Activated CD8-positive, alpha-beta memory T cell treated with anti-CD3 and anti-CD28 coated beads, Interleukin-2, amount 10 ng/mL, durations not matched to agents 7 days and 5 days (primary cell): Measurements from ENCODE around the gene TXNDC16. TPM values are rescaled to one million over a fixed set of nuclear protein-coding genes. Genes with fewer than 3 reads are reported as not detected.
"Not testable (repeated sequence)": the region's sequence is repeated elsewhere in the genome, so short reads cannot be mapped to it uniquely, and the experiment has no call there.

Experiments
- ATAC-seq: fragments of 150-1000 bp; cut with Tn5 transposase; one replicate; pipeline ENCODE4 v1.10.0; 2021; ENCODE audit warnings: moderate library complexity
- CTCF ChIA-PET: fragments of 350-600 bp; sonication (Branson Sonifier 250); formaldehyde crosslinking; loops from one replicate; lab custom pipeline; 2021; ENCODE audit warnings: antibody characterized with exemption; lab: Charles Lee
- DNase-seq: peaks from one replicate; pipeline ENCODE4 v3.0.0-alpha.2; 2020
- H3K27ac Mint-ChIP-seq: one replicate; pipeline ENCODE4 v1.8.0; 2021; ENCODE audit warnings: mild to moderate bottlenecking, mixed read lengths
- H3K27me3 Mint-ChIP-seq: one replicate; pipeline ENCODE4 v1.8.0; 2021; ENCODE audit warnings: mixed read lengths
- H3K36me3 Mint-ChIP-seq: one replicate; pipeline ENCODE4 v1.8.0; 2021; ENCODE audit warnings: mild to moderate bottlenecking, mixed read lengths
- H3K4me1 Mint-ChIP-seq: one replicate; pipeline ENCODE4 v1.8.0; 2021; ENCODE audit warnings: mixed read lengths
- H3K4me3 Mint-ChIP-seq: one replicate; pipeline ENCODE4 v1.8.0; 2021; ENCODE audit warnings: mild to moderate bottlenecking, moderate library complexity, mixed read lengths
- H3K9me3 Mint-ChIP-seq: one replicate; pipeline ENCODE4 v1.8.0; 2022; ENCODE audit warnings: low read depth, mixed read lengths
- total RNA-seq, 2 experiments: library from RNA; stranded (reverse); gene quantifications; one replicate each; pipeline ENCODE4 v1.2.3, GENCODE V29; 2021

Gene TXNDC16
- total RNA-seq, 2 experiments from 2014 or later = 9.1 to 11.5 TPM

GRCh38 chr14:52522033-52522432 is 30.3 kb downstream of the TXNDC16 start:
- Mint-ChIP-seq H3K27me3 (no peaks in the 10 kb centered on the region), H3K36me3 (peaks cover 11% of the 10 kb centered on the region), H3K4me3 (no peak overlapping the region), H3K27ac (no peak overlapping the region), H3K9me3 (no peaks in the 10 kb centered on the region), H3K4me1 (no peaks in the 10 kb centered on the region)
- DNase-seq = no peak
- no peak for ATAC-seq
- CTCF ChIA-PET = no interaction called here

- H3K36me3 Mint-ChIP-seq = peaks cover 4% of the 10 kb centered on the region
- DNase-seq (no peak), ATAC-seq (no peak)
- CTCF ChIA-PET = no interaction called here
- H3K27ac Mint-ChIP-seq = no peak overlapping the region
- H3K4me3 Mint-ChIP-seq = no peak overlapping the region
- H3K27me3 Mint-ChIP-seq = no peaks in the 10 kb centered on the region
- no peaks in the 10 kb centered on the region for H3K4me1 Mint-ChIP-seq
- no peaks in the 10 kb centered on the region for H3K9me3 Mint-ChIP-seq
Observed at GRCh38 chr14:52514046-52514811, 38.1 kb downstream of the TXNDC16 start.

GRCh38 chr14:52513249-52513648 is 39.1 kb downstream of the TXNDC16 start:
- H3K27me3 Mint-ChIP-seq = no peaks in the 10 kb centered on the region
- ATAC-seq (no peak), DNase-seq (no peak)
- no peak overlapping the region for H3K27ac Mint-ChIP-seq
- no peak overlapping the region for H3K4me3 Mint-ChIP-seq
- peaks cover 6% of the 10 kb centered on the region for H3K36me3 Mint-ChIP-seq
- H3K9me3 Mint-ChIP-seq = no peaks in the 10 kb centered on the region
- CTCF ChIA-PET = no interaction called here
- H3K4me1 Mint-ChIP-seq = no peaks in the 10 kb centered on the region

GRCh38 chr14:52494444-52494843 is 57.9 kb downstream of the TXNDC16 start:
- H3K27me3 Mint-ChIP-seq = no peaks in the 10 kb centered on the region
- DNase-seq = no peak
- no peak for ATAC-seq
- peaks cover 6% of the 10 kb centered on the region for H3K9me3 Mint-ChIP-seq
- peaks cover 38% of the 10 kb centered on the region for H3K36me3 Mint-ChIP-seq
- H3K27ac Mint-ChIP-seq = no peak overlapping the region
- CTCF ChIA-PET = no interaction called here
- H3K4me1 Mint-ChIP-seq = no peaks in the 10 kb centered on the region
- H3K4me3 Mint-ChIP-seq = no peak overlapping the region

GRCh38 chr14:52485350-52485960 is 66.8 kb downstream of the TXNDC16 start:
- Mint-ChIP-seq H3K27me3 (no peaks in the 10 kb centered on the region), H3K9me3 (no peaks in the 10 kb centered on the region), H3K4me1 (peaks cover 8% of the 10 kb centered on the region), H3K27ac (no peak overlapping the region), H3K36me3 (peaks cover 22% of the 10 kb centered on the region), H3K4me3 (no peak overlapping the region)
- CTCF ChIA-PET = interaction anchor here (1.1 to 1.2 kb wide), 2 partner anchors 16 to 185 kb away, joined by 4 read pairs; no protein-coding TSS in a partner anchor
- no peak for DNase-seq
- no peak for ATAC-seq

- Mint-ChIP-seq H3K4me3 (no peak overlapping the region), H3K27ac (no peak overlapping the region), H3K4me1 (peaks cover 21% of the 10 kb centered on the region), H3K9me3 (peaks cover 7% of the 10 kb centered on the region), H3K36me3 (peaks cover 50% of the 10 kb centered on the region), H3K27me3 (no peaks in the 10 kb centered on the region)
- DNase-seq (no peak), ATAC-seq (no peak)
- CTCF ChIA-PET = no interaction called here
Observed at GRCh38 chr14:52481864-52482263, 70.4 kb downstream of the TXNDC16 start.

GRCh38 chr14:52473557-52473956 is 78.7 kb downstream of the TXNDC16 start:
- H3K4me3 Mint-ChIP-seq = no peak overlapping the region
- no peak for DNase-seq
- no peaks in the 10 kb centered on the region for H3K27me3 Mint-ChIP-seq
- CTCF ChIA-PET = interaction anchor here (1.0 to 1.9 kb wide), 5 partner anchors 162 to 478 kb away, joined by 3 to 5 read pairs (median 3); no protein-coding TSS in a partner anchor
- H3K36me3 Mint-ChIP-seq = peaks cover 38% of the 10 kb centered on the region
- ATAC-seq = no peak
- H3K4me1 Mint-ChIP-seq = peaks cover 12% of the 10 kb centered on the region
- H3K27ac Mint-ChIP-seq = no peak overlapping the region
- peaks cover 10% of the 10 kb centered on the region for H3K9me3 Mint-ChIP-seq

- Mint-ChIP-seq H3K4me3 (no peak overlapping the region), H3K27ac (no peak overlapping the region), H3K4me1 (peaks cover 8% of the 10 kb centered on the region), H3K9me3 (peaks cover 8% of the 10 kb centered on the region), H3K36me3 (peaks cover 33% of the 10 kb centered on the region), H3K27me3 (no peaks in the 10 kb centered on the region)
- CTCF ChIA-PET = interaction anchor here (1.0 to 1.9 kb wide), 5 partner anchors 162 to 477 kb away, joined by 3 to 5 read pairs (median 3); no protein-coding TSS in a partner anchor
- ATAC-seq (no peak), DNase-seq (no peak)
Observed at GRCh38 chr14:52472728-52473127, 79.6 kb downstream of the TXNDC16 start.

- Mint-ChIP-seq H3K36me3 (peaks cover 28% of the 10 kb centered on the region), H3K4me1 (peaks cover 11% of the 10 kb centered on the region)
- H3K27ac Mint-ChIP-seq, H3K27me3 Mint-ChIP-seq, H3K4me3 Mint-ChIP-seq, DNase-seq, ATAC-seq, H3K9me3 Mint-ChIP-seq: not testable (repeated sequence)
- CTCF ChIA-PET = interaction anchor here (1.5 to 1.9 kb wide), 2 partner anchors 174 to 476 kb away, joined by 3 to 5 read pairs; no protein-coding TSS in a partner anchor
Observed at GRCh38 chr14:52472251-52472650, 80.1 kb downstream of the TXNDC16 start.

GRCh38 chr14:52467515-52468266 is 84.6 kb downstream of the TXNDC16 start:
- DNase-seq = no peak
- ATAC-seq = peak; percentile 78
- Mint-ChIP-seq H3K27me3 (no peaks in the 10 kb centered on the region), H3K9me3 (no peaks in the 10 kb centered on the region), H3K4me1 (peaks cover 12% of the 10 kb centered on the region), H3K36me3 (peaks cover 19% of the 10 kb centered on the region), H3K27ac (no peak overlapping the region), H3K4me3 (no peak overlapping the region)
- CTCF ChIA-PET = interaction anchor here (1.3 to 1.6 kb wide), 4 partner anchors 47 to 471 kb away, joined by 3 to 4 read pairs (median 4); no protein-coding TSS in a partner anchor

GRCh38 chr14:52464175-52464574 is 88.1 kb downstream of the TXNDC16 start:
- no peak overlapping the region for H3K27ac Mint-ChIP-seq
- H3K4me1 Mint-ChIP-seq = peaks cover 12% of the 10 kb centered on the region
- no peak overlapping the region for H3K4me3 Mint-ChIP-seq
- no peak for ATAC-seq
- peaks cover 36% of the 10 kb centered on the region for H3K36me3 Mint-ChIP-seq
- no peaks in the 10 kb centered on the region for H3K9me3 Mint-ChIP-seq
- H3K27me3 Mint-ChIP-seq = no peaks in the 10 kb centered on the region
- no peak for DNase-seq
- CTCF ChIA-PET = no interaction called here

GRCh38 chr14:52463375-52463774 is 88.9 kb downstream of the TXNDC16 start:
- no peak for ATAC-seq
- DNase-seq = no peak
- Mint-ChIP-seq H3K27ac (no peak overlapping the region), H3K4me3 (no peak overlapping the region), H3K9me3 (no peaks in the 10 kb centered on the region), H3K4me1 (peaks cover 12% of the 10 kb centered on the region), H3K27me3 (no peaks in the 10 kb centered on the region), H3K36me3 (peaks cover 40% of the 10 kb centered on the region)
- CTCF ChIA-PET = interaction anchor here (1.2 kb wide), 1 partner anchor 61 kb away, joined by 3 read pairs; no protein-coding TSS in a partner anchor

GRCh38 chr14:52461721-52462120 is 90.6 kb downstream of the TXNDC16 start:
- H3K36me3 Mint-ChIP-seq = peaks cover 43% of the 10 kb centered on the region
- CTCF ChIA-PET = interaction anchor here (1.5 kb wide), 1 partner anchor 161 kb away, joined by 5 read pairs; no protein-coding TSS in a partner anchor

More at GRCh38 chr14:52461721-52462120, 90.6 kb downstream of the TXNDC16 start:
- DNase-seq (no peak), ATAC-seq (no peak)
- H3K4me1 Mint-ChIP-seq = peaks cover 11% of the 10 kb centered on the region
- H3K27me3 Mint-ChIP-seq = no peaks in the 10 kb centered on the region
- H3K9me3 Mint-ChIP-seq = no peaks in the 10 kb centered on the region
- H3K27ac Mint-ChIP-seq = no peak overlapping the region
- no peak overlapping the region for H3K4me3 Mint-ChIP-seq
